ENCODE measurements around the gene STX3. TPM values are rescaled to one million over a fixed set of nuclear protein-coding genes. Genes with fewer than 3 reads are reported as not detected.
A peak's percentile ranks its signal among the peaks of the same experiment; 100 is the strongest.
"Not testable (repeated sequence)": the region's sequence is repeated elsewhere in the genome, so short reads cannot be mapped to it uniquely, and the experiment has no call there.

STX3 gene
- total and polyA plus RNA-seq, 9 donors = 3.1 to 8.9 (median 4.7) TPM

DNA sequence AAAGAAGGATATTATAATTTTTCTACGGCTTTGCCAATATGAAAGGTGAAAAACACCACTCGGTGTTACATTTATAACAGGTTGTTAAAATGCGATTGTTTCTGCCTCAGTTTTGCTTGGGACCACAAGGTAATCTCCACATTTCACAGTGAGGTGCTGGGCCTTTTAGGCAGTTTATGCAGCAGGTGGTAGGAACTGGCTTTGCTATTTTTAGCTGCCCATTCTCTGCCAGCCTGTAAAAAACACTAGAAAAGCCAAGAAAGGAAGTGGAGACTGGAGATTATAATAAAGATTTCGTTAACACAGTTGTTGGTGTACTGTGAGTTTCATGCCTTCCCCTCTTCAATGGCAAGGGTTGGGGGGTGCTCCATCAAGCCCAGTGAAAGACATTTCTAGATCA, 63.4 kb downstream of the STX3 start:
- H3K27ac ChIP-seq (ENCODE audit: low read length) = no peak overlapping the region
- H3K4me3 ChIP-seq (ENCODE audit: low read length) = no peak overlapping the region
- H3K9me3 ChIP-seq (replicated peaks; ENCODE audit: control insufficient read depth, low read depth, low read length) = no peaks in the 10 kb centered on the region
- H3K36me3 ChIP-seq (ENCODE audit: control insufficient read depth, insufficient read depth, low read length) = no peaks in the 10 kb centered on the region
- no peaks in the 10 kb centered on the region for H3K4me1 ChIP-seq (ENCODE audit: control insufficient read depth, insufficient read depth, low read length)
- no peaks in the 10 kb centered on the region for H3K27me3 ChIP-seq (ENCODE audit: control insufficient read depth, insufficient read depth, low read length)
- no CpG with 5 or more reads among the region's 4 CpGs for WGBS (ENCODE audit: insufficient coverage)
- DNase-seq = no peak

DNA sequence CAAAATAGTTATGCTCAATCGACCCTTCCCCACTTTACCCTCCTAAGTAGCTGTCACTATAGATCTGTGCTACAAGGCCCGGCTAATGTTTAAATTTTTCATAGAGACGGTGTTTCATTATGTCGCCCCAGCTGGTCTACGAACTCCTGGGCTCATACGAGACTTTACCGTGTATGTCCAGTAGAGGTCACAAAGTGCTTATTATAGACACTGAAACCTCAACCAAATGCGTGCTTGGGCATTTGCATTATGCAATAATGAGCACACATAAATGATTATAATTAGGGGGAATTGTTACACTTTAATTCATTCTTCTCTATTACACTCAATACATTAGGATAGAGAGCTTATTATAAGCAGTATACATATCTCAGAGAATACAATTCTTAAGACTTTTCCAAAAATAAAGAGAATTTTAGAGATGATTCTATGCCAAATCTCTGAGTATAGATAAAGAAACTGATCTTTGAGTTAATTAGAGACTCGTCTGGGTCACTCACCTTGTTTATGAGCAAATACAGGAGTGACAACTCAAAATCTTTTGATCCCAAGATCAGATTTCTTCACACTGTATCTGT, 67.9 kb downstream of the STX3 start:
- H3K4me3 ChIP-seq (ENCODE audit: low read length) = no peak overlapping the region
- no peaks in the 10 kb centered on the region for H3K27me3 ChIP-seq (ENCODE audit: control insufficient read depth, insufficient read depth, low read length)
- DNase-seq = peak; percentile 52
- no peaks in the 10 kb centered on the region for H3K36me3 ChIP-seq (ENCODE audit: control insufficient read depth, insufficient read depth, low read length)
- no peaks in the 10 kb centered on the region for H3K4me1 ChIP-seq (ENCODE audit: control insufficient read depth, insufficient read depth, low read length)
- H3K9me3 ChIP-seq (replicated peaks; ENCODE audit: control insufficient read depth, low read depth, low read length) = no peaks in the 10 kb centered on the region
- WGBS (ENCODE audit: insufficient coverage) = 16% methylated on average over 5 of the region's 9 CpGs
- no peak overlapping the region for H3K27ac ChIP-seq (ENCODE audit: low read length)

DNA sequence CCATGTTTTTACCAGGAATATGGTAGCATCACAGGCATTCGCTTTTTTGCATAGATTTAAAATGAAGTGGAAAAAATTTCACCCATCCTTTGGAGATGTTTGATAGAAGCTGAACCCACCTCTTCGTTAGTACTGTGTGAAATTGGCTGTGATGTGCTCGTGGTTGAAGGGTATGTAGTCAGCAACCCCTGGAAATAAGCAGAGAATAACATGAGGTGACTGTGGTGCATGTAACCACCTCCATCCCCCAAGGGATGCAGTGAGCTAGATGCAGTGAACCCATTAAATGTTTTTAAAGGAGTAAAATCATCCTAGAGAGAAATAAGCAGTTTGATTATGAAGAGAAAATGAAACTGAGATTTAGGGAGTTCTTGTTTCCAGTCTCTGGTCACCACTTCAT, 74.2 kb downstream of the STX3 start:
- H3K9me3 ChIP-seq (replicated peaks; ENCODE audit: control insufficient read depth, low read depth, low read length) = no peaks in the 10 kb centered on the region
- WGBS (ENCODE audit: insufficient coverage) = no CpG with 5 or more reads among the region's 3 CpGs

DNA sequence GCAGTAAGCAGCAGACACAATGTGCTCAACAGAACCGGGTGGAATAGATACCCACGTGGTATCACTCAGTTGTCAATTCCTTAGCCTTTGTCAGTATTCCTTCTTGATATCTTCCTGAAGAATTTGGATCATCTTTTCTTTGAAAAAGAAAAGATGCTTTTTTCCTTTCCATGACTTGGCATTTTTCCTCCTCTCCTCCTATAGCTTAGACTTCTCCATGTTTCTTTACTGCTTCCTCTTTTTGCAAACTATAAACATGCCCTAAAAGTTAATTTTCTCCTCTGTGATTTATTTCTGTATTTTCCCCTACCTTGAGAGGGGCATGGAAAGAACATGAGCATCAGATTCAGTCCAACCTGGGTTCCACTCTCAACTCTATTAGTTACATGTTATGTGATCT, 78.4 kb downstream of the STX3 start:
- H3K36me3 ChIP-seq (ENCODE audit: control insufficient read depth, insufficient read depth, low read length) = no peaks in the 10 kb centered on the region

More for the DNA sequence above, 74.2 kb downstream of the STX3 start:
- H3K27ac ChIP-seq (ENCODE audit: low read length) = no peak overlapping the region
- H3K4me1 ChIP-seq (ENCODE audit: control insufficient read depth, insufficient read depth, low read length) = no peaks in the 10 kb centered on the region
- no peaks in the 10 kb centered on the region for H3K36me3 ChIP-seq (ENCODE audit: control insufficient read depth, insufficient read depth, low read length)
- no peak for DNase-seq
- H3K4me3 ChIP-seq (ENCODE audit: low read length) = no peak overlapping the region
- H3K27me3 ChIP-seq (ENCODE audit: control insufficient read depth, insufficient read depth, low read length) = no peaks in the 10 kb centered on the region

DNA sequence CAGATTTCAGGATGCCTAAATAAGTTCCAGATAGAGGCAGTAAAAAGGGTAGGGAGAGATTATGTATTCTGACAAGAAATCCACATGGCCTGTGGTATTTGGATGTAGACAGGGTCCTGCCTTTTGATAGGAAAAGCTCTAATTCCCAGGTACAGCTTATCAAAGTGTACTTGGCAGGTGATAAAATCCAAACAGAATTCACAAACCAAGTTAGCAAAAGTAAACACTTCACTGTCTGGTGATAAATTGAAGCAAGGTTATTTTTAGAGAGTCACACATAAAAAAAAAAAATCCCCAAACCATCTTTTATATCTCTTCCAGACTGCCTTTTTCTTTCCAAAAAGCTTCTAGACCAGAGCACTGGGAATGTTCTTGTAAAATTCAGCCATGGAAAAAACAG, 84.4 kb downstream of the STX3 start:
- Histone ChIP-seq H3K4me3 (ENCODE audit: low read length) (no peak overlapping the region), H3K27me3 (ENCODE audit: control insufficient read depth, insufficient read depth, low read length) (no peaks in the 10 kb centered on the region), H3K9me3 (replicated peaks; ENCODE audit: control insufficient read depth, low read depth, low read length) (no peaks in the 10 kb centered on the region), H3K27ac (ENCODE audit: low read length) (no peak overlapping the region), H3K36me3 (ENCODE audit: control insufficient read depth, insufficient read depth, low read length) (no peaks in the 10 kb centered on the region), H3K4me1 (ENCODE audit: control insufficient read depth, insufficient read depth, low read length) (no peaks in the 10 kb centered on the region)
- DNase-seq = no peak

More for the DNA sequence above, 78.4 kb downstream of the STX3 start:
- Histone ChIP-seq H3K27ac (ENCODE audit: low read length) (no peak overlapping the region), H3K27me3 (ENCODE audit: control insufficient read depth, insufficient read depth, low read length) (no peaks in the 10 kb centered on the region), H3K4me1 (ENCODE audit: control insufficient read depth, insufficient read depth, low read length) (no peaks in the 10 kb centered on the region), H3K9me3 (replicated peaks; ENCODE audit: control insufficient read depth, low read depth, low read length) (no peaks in the 10 kb centered on the region), H3K4me3 (ENCODE audit: low read length) (no peak overlapping the region)
- no peak for DNase-seq
- no CpG with 5 or more reads among the region's 2 CpGs for WGBS (ENCODE audit: insufficient coverage)

DNA sequence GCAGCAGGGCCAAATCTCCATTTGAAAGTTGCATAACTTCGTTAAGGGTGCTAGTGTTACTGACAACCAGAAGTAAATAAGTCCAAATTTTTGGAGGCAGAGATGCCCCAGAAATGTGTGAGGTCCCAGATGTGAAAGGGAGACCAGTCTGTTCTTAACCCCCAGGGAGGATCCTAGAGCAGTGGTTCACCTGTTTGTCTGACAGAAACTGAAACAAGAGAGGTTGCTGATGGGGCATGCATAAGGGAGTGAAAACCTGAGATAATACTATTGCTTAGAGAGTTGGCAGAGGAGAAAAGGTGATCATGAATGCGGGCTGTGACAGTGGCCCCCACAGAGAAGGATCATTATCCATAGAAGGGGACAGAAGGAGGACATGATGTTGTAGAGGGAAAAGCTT, 86.3 kb downstream of the STX3 start:
- H3K9me3 ChIP-seq (replicated peaks; ENCODE audit: control insufficient read depth, low read depth, low read length) = no peaks in the 10 kb centered on the region
- no peak overlapping the region for H3K27ac ChIP-seq (ENCODE audit: low read length)
- H3K36me3 ChIP-seq (ENCODE audit: control insufficient read depth, insufficient read depth, low read length) = no peaks in the 10 kb centered on the region
- H3K4me3 ChIP-seq (ENCODE audit: low read length) = no peak overlapping the region
- 88% methylated on average over 2 of the region's 2 CpGs for WGBS (ENCODE audit: insufficient coverage)
- no peak for DNase-seq
- H3K27me3 ChIP-seq (ENCODE audit: control insufficient read depth, insufficient read depth, low read length) = no peaks in the 10 kb centered on the region
- no peaks in the 10 kb centered on the region for H3K4me1 ChIP-seq (ENCODE audit: control insufficient read depth, insufficient read depth, low read length)

DNA sequence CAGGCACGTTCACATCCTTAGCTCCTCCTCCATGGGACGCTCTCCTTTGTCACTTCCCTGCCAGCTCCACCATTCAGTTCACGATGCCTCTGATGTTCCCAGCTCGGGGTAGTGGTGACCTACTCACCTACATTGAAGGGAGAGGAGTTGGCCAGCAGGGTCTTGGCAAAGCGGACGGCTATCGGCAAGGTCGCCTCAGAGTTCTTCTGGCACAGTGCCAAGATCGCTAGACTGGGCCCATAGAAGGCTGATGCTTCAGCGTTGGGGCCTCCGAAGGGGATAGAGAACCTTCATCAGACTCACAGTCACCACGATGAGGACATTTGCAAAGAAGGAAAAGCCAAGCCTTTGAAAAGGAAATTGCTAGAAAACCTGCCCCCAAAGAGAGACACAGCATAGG, 87.1 kb downstream of the STX3 start:
- H3K4me3 ChIP-seq (ENCODE audit: low read length) = no peak overlapping the region
- no peaks in the 10 kb centered on the region for H3K36me3 ChIP-seq (ENCODE audit: control insufficient read depth, insufficient read depth, low read length)
- 69% methylated on average over 8 of the region's 12 CpGs for WGBS (ENCODE audit: insufficient coverage)
- H3K27me3 ChIP-seq (ENCODE audit: control insufficient read depth, insufficient read depth, low read length) = no peaks in the 10 kb centered on the region
- H3K4me1 ChIP-seq (ENCODE audit: control insufficient read depth, insufficient read depth, low read length) = no peaks in the 10 kb centered on the region
- no peak overlapping the region for H3K27ac ChIP-seq (ENCODE audit: low read length)
- no peaks in the 10 kb centered on the region for H3K9me3 ChIP-seq (replicated peaks; ENCODE audit: control insufficient read depth, low read depth, low read length)
- no peak for DNase-seq

DNA sequence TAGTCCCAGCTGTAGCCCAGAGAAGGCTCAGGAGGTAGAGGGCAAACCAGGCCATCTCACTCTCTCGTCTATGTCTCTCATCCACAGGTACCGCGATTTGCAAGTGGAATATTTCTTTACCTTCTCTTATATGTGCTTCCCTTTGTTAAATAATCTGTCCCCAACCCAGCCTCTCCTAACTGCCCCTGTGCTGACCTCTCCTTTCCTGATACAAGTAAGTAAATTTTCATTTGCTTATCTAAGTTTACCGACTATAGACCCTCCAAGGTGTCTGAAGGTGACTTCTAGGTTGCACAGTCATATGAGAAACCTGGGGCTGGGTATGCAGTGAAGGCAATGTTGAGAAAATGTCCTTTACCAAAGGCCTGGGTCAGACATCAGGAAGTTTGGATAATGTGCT, 90.2 kb downstream of the STX3 start, which contains the start of gene CBLIF:
CBLIF (minus strand) TSS at position 101 of the 400 bp plus-strand sequence; CDS start at position 55, 46 bp downstream.
- H3K9me3 ChIP-seq (replicated peaks; ENCODE audit: control insufficient read depth, low read depth, low read length) = no peaks in the 10 kb centered on the region
- no peak within 1 kb of the TSS for H3K4me3 ChIP-seq (ENCODE audit: low read length)
- DNase-seq = no peak
- WGBS (ENCODE audit: insufficient coverage) = 77% methylated on average over 3 of the region's 4 CpGs
- H3K36me3 ChIP-seq (ENCODE audit: control insufficient read depth, insufficient read depth, low read length) = no peaks in the 10 kb centered on the region
- no peaks in the 10 kb centered on the region for H3K27me3 ChIP-seq (ENCODE audit: control insufficient read depth, insufficient read depth, low read length)
- H3K4me1 ChIP-seq (ENCODE audit: control insufficient read depth, insufficient read depth, low read length) = no peaks in the 10 kb centered on the region
- H3K27ac ChIP-seq (ENCODE audit: low read length) = no peak within 1 kb of the TSS

DNA sequence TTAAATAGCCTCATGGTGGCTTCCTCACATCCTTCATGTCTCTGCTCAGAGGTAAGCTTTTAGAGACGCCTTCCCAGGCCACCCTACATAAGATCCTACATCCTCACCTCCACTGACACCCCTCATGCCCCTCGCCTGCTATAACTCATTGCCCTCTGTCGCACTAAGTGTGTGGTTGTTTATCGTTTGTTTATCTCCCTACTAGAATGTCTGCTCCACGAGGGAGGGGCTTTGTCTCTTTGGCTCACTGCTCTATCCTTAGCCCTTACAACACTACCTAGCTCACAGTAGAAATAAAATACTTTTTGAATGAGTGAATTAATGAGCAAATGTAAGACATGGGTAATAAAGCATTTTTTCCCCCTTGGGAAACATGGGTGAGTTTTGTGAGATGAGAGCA, 91.4 kb downstream of the STX3 start:
- Histone ChIP-seq H3K4me1 (ENCODE audit: control insufficient read depth, insufficient read depth, low read length) (no peaks in the 10 kb centered on the region), H3K36me3 (ENCODE audit: control insufficient read depth, insufficient read depth, low read length) (no peaks in the 10 kb centered on the region), H3K4me3 (ENCODE audit: low read length) (no peak overlapping the region), H3K27ac (ENCODE audit: low read length) (no peak overlapping the region), H3K27me3 (ENCODE audit: control insufficient read depth, insufficient read depth, low read length) (no peaks in the 10 kb centered on the region), H3K9me3 (replicated peaks; ENCODE audit: control insufficient read depth, low read depth, low read length) (no peaks in the 10 kb centered on the region)
- WGBS (ENCODE audit: insufficient coverage) = no CpG with 5 or more reads among the region's 5 CpGs
- no peak for DNase-seq

DNA sequence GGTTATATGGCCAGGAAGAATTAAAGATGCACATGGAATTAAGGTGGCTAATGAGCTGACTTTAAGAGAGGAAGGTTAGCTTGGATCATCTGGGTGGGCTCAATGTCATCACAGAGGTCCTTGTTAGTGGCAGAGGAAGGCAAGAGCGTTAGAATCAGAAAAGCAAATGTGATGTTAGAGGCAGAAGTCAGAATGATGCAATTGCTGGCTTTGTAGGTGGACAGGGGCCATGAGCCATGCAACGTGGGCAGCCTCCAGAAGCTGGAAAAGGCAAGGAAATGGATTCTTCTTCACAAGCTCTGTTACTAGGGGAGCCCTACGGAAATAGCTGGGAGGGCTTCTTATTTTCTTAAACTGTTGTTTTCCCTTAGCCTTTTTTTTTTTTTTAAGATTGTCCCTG, 92.5 kb downstream of the STX3 start:
- H3K4me1 ChIP-seq (ENCODE audit: control insufficient read depth, insufficient read depth, low read length) = no peaks in the 10 kb centered on the region
- H3K9me3 ChIP-seq (replicated peaks; ENCODE audit: control insufficient read depth, low read depth, low read length) = no peaks in the 10 kb centered on the region
- no peak overlapping the region for H3K4me3 ChIP-seq (ENCODE audit: low read length)
- no peaks in the 10 kb centered on the region for H3K36me3 ChIP-seq (ENCODE audit: control insufficient read depth, insufficient read depth, low read length)
- no peak for DNase-seq
- H3K27ac ChIP-seq (ENCODE audit: low read length) = no peak overlapping the region
- no peaks in the 10 kb centered on the region for H3K27me3 ChIP-seq (ENCODE audit: control insufficient read depth, insufficient read depth, low read length)
- 87% methylated on average over 1 of the region's 3 CpGs for WGBS (ENCODE audit: insufficient coverage)

DNA sequence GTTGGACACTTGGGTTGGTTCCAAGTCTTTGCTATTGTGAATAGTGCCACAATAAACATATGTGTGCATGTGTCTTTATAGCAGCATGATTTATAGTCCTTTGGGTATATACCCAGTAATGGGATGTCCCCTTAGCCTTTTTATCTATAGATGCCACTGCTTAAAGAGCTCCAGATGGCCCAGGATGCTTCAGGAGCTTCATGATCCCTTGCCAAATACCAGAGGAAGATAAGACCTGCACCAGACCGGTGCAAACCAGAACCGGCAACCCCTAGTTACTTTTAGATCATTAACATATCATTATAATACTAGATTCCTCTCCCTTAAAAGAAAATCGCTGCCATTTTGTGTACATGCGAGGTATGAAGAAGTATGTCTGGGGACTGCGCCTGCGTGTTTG, 93.3 kb downstream of the STX3 start:
- H3K36me3 ChIP-seq (ENCODE audit: control insufficient read depth, insufficient read depth, low read length); H3K27ac ChIP-seq (ENCODE audit: low read length); H3K4me1 ChIP-seq (ENCODE audit: control insufficient read depth, insufficient read depth, low read length); DNase-seq; H3K4me3 ChIP-seq (ENCODE audit: low read length); H3K9me3 ChIP-seq (replicated peaks; ENCODE audit: control insufficient read depth, low read depth, low read length); H3K27me3 ChIP-seq (ENCODE audit: control insufficient read depth, insufficient read depth, low read length): not testable (repeated sequence)
- WGBS (ENCODE audit: insufficient coverage) = 80% methylated on average over 1 of the region's 6 CpGs
